ENCODE measurements around the gene NUAK2. TPM values are rescaled to one million over a fixed set of nuclear protein-coding genes. Genes with fewer than 3 reads are reported as not detected.

The NUAK2 gene
- total RNA-seq, 1 experiment from 2014 or later, result 25.7 TPM

DNA sequence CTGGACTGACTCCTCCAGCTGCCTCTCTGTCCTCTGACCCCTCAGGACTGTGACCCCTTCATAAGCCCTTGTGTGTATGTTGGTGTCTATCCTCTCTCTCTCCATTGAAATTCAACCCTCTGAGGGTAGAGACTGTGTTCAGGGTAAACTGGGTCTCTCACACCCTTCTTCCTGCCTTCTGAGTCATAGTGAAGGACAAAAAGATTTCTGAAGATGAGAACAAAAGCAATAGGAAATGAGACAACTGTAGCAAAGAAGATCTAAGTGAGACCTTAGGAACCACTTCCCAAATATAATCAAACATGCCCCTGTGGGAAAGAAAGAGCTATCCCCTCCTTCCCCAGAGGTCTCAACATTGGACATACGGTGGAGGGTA, 16.9 kb downstream of the NUAK2 start:
- TF ChIP-seq, protein P1, sequence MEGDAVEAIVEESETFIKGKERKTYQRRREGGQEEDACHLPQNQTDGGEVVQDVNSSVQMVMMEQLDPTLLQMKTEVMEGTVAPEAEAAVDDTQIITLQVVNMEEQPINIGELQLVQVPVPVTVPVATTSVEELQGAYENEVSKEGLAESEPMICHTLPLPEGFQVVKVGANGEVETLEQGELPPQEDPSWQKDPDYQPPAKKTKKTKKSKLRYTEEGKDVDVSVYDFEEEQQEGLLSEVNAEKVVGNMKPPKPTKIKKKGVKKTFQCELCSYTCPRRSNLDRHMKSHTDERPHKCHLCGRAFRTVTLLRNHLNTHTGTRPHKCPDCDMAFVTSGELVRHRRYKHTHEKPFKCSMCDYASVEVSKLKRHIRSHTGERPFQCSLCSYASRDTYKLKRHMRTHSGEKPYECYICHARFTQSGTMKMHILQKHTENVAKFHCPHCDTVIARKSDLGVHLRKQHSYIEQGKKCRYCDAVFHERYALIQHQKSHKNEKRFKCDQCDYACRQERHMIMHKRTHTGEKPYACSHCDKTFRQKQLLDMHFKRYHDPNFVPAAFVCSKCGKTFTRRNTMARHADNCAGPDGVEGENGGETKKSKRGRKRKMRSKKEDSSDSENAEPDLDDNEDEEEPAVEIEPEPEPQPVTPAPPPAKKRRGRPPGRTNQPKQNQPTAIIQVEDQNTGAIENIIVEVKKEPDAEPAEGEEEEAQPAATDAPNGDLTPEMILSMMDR (IDR thresholded peaks at IDR 0.05; ENCODE audit: insufficient read depth in 1 of 2, low read depth in 1 of 2, low read length in 1 of 2, severe bottlenecking in 1 of 2, unreplicated experiment in 1 of 2), result no peak
- peaks cover 11% of the 10 kb centered on the region for H3K36me3 ChIP-seq (ENCODE audit: control insufficient read depth, insufficient read depth, low read length)
- Mint-ChIP-seq H3K9me3 (ENCODE audit: unreplicated experiment) (no peaks in the 10 kb centered on the region), H3K27me3 (ENCODE audit: insufficient read depth, unreplicated experiment) (no peaks in the 10 kb centered on the region), H3K4me3 (ENCODE audit: unreplicated experiment) (no peak overlapping the region), H3K4me1 (ENCODE audit: low read depth, unreplicated experiment) (peaks cover 47% of the 10 kb centered on the region), H3K36me3 (ENCODE audit: insufficient read depth, unreplicated experiment) (peaks cover 99% of the 10 kb centered on the region), H3K27ac (ENCODE audit: unreplicated experiment) (peak overlapping the region; percentile 76)
- CTCF ChIA-PET, result interaction anchor here (1.1 kb wide), 1 partner anchor 31 kb away, joined by 3 read pairs; no protein-coding TSS in a partner anchor
- H3K9me3 ChIP-seq, result no peaks in the 10 kb centered on the region
- DNase-seq, result no peak
- no peak overlapping the region for H3K4me3 ChIP-seq (ENCODE audit: low read depth, low read length)
- peaks cover 64% of the 10 kb centered on the region for H3K4me1 ChIP-seq
- no peaks in the 10 kb centered on the region for H3K27me3 ChIP-seq (replicated peaks; ENCODE audit: control insufficient read depth, insufficient read depth, low read length)
- intact Hi-C loops (cut with micrococcal nuclease; ENCODE audit: unreplicated experiment), result no loop called here
- POLR2A ChIA-PET, result no interaction called here
- no TSS peak for BruUV-seq (replicated peaks)

DNA sequence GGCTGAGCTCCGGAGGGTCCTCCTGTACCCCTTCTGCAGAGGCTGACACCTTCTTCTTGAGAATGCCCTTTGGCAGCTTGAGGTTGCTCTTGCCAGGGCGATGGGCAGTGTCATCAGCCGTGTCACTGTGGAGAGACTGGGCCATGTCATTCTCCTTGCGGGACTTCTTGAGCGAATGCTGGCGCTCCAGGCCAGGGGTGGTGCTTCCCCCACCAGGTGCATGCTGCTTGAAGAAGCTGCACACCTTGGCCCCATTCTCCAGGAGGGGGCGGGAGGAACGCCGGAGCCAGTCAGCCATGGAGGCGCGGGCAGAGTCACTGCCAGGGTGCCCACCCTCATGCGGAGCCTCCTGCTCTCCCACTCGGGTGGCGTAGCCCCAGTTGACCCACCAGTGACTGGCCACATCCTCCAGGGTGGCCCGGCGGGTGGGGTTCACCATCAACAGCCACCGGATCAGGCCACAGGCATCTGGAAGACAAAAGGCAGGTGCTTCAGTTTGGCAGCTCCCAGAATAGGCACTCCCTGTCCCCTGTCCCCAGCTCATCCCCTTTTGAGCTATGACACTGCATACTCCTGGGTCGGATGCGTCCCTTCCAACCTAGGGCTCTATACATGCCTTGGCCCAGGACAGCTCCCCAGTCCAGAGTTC, 17.4 kb downstream of the NUAK2 start:
- H3K4me3 ChIP-seq (ENCODE audit: low read depth, low read length), result no peak overlapping the region
- peaks cover 98% of the 10 kb centered on the region for H3K36me3 Mint-ChIP-seq (ENCODE audit: insufficient read depth, unreplicated experiment)
- peaks cover 47% of the 10 kb centered on the region for H3K4me1 Mint-ChIP-seq (ENCODE audit: low read depth, unreplicated experiment)
- H3K36me3 ChIP-seq (ENCODE audit: control insufficient read depth, insufficient read depth, low read length), result peaks cover 11% of the 10 kb centered on the region
- peak overlapping the region; percentile 76 for H3K27ac Mint-ChIP-seq (ENCODE audit: unreplicated experiment)
- H3K4me3 Mint-ChIP-seq (ENCODE audit: unreplicated experiment), result no peak overlapping the region
- intact Hi-C loops (cut with micrococcal nuclease; ENCODE audit: unreplicated experiment), result no loop called here
- H3K9me3 Mint-ChIP-seq (ENCODE audit: unreplicated experiment), result no peaks in the 10 kb centered on the region
- TF ChIP-seq, protein P1 (IDR thresholded peaks at IDR 0.05; ENCODE audit: insufficient read depth in 1 of 2, low read depth in 1 of 2, low read length in 1 of 2, severe bottlenecking in 1 of 2, unreplicated experiment in 1 of 2), result no peak
- no peaks in the 10 kb centered on the region for H3K9me3 ChIP-seq
- ChIA-PET CTCF (interaction anchor here (1.1 to 1.2 kb wide), 2 partner anchors 15 to 30 kb away, joined by 3 to 5 read pairs; no protein-coding TSS in a partner anchor), POLR2A (interaction anchor here (0.6 to 1.3 kb wide), 3 partner anchors 14 to 778 kb away, joined by 3 to 4 read pairs (median 3); no protein-coding TSS in a partner anchor)
- no peaks in the 10 kb centered on the region for H3K27me3 ChIP-seq (replicated peaks; ENCODE audit: control insufficient read depth, insufficient read depth, low read length)
- DNase-seq, result no peak
- no peaks in the 10 kb centered on the region for H3K27me3 Mint-ChIP-seq (ENCODE audit: insufficient read depth, unreplicated experiment)
- no TSS peak for BruUV-seq (replicated peaks)
- H3K4me1 ChIP-seq, result peaks cover 68% of the 10 kb centered on the region

DNA sequence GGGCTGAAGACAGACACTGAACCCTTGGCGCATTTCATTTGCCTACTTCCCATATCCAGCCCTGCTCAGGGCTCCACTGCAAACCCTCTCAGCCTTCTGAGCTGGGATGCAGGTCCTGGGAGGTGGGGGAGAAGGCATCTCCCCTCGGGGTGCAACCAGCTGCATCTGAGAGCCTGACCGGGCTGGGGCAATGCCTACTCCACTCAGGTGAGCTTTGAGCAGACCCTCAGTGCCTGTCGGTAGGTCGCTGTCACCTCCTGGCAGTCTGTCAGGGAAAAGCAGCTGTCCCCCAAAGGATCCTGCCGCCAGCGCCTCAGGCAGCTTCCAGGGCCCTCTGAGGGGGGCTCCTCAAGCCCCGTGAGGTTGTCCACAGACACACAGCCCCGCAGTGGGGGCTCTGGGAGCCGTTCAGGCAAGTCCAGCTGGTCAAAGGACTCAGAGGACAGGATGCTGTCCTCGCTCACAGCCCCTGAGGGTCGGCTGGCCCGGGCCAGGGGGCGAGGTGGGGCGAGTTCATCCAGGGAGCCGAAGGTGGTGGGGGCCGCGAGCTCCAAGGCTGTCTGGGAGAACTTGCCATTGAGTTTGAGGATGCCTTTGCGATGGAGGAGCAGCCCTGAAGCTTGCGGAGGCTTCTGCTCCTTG, 18.2 kb downstream of the NUAK2 start:
- TF ChIP-seq, protein P1 (IDR thresholded peaks at IDR 0.05; ENCODE audit: insufficient read depth in 1 of 2, low read depth in 1 of 2, low read length in 1 of 2, severe bottlenecking in 1 of 2, unreplicated experiment in 1 of 2), result no peak
- Mint-ChIP-seq H3K4me1 (ENCODE audit: low read depth, unreplicated experiment) (peaks cover 49% of the 10 kb centered on the region), H3K4me3 (ENCODE audit: unreplicated experiment) (no peak overlapping the region), H3K27ac (ENCODE audit: unreplicated experiment) (peak overlapping the region; percentile 76), H3K27me3 (ENCODE audit: insufficient read depth, unreplicated experiment) (no peaks in the 10 kb centered on the region), H3K36me3 (ENCODE audit: insufficient read depth, unreplicated experiment) (peaks cover 98% of the 10 kb centered on the region), H3K9me3 (ENCODE audit: unreplicated experiment) (no peaks in the 10 kb centered on the region)
- ChIA-PET CTCF (interaction anchor here (0.6 to 1.2 kb wide), 2 partner anchors 15 to 32 kb away, joined by 3 to 5 read pairs; no protein-coding TSS in a partner anchor), POLR2A (interaction anchor here (0.6 to 1.3 kb wide), 2 partner anchors 15 to 19 kb away, joined by 3 read pairs; no protein-coding TSS in a partner anchor)
- Histone ChIP-seq H3K4me3 (ENCODE audit: low read depth, low read length) (no peak overlapping the region), H3K9me3 (no peaks in the 10 kb centered on the region), H3K4me1 (peaks cover 74% of the 10 kb centered on the region), H3K36me3 (ENCODE audit: control insufficient read depth, insufficient read depth, low read length) (peaks cover 11% of the 10 kb centered on the region), H3K27me3 (replicated peaks; ENCODE audit: control insufficient read depth, insufficient read depth, low read length) (no peaks in the 10 kb centered on the region)
- no peak for DNase-seq
- intact Hi-C loops (cut with micrococcal nuclease; ENCODE audit: unreplicated experiment), result no loop called here
- BruUV-seq (replicated peaks), result no TSS peak
